CD4-positive, alpha-beta T cell (primary cell): ENCODE results near the gene UCHL5. TPM values are rescaled to one million over a fixed set of nuclear protein-coding genes. Genes with fewer than 3 reads are reported as not detected.

Source experiments
- ATAC-seq: fragments of 200-7000 bp; cut with Tn5 transposase; one replicate; pipeline ENCODE4 v1.10.0; 2022; ENCODE audit warnings: mild to moderate bottlenecking; ENCODE audit not compliant: poor library complexity
- CTCF ChIA-PET: fragments of 350-600 bp; sonication (Branson Sonifier 250); formaldehyde crosslinking; loops from one replicate; lab custom pipeline; 2021; ENCODE audit warnings: antibody characterized with exemption, inconsistent platforms; lab: Charles Lee
- POLR2A ChIA-PET: fragments of 350-600 bp; sonication (Branson Sonifier 250); formaldehyde crosslinking; loops from one replicate; lab custom pipeline; 2021; ENCODE audit warnings: antibody characterized with exemption, inconsistent platforms; lab: Charles Lee
- DNase-seq, 14 experiments: peaks; one replicate each; pipeline ENCODE4 v3.0.0-alpha.2; 2013 to 2020; ENCODE audit warnings: mixed read lengths in 2 of 14
- H3K27ac ChIP-seq, 2 donors: one replicate each; pipeline versions ENCODE4 v1.5.1 to v1.7.0; 2013; ENCODE audit warnings: low read length in 2 of 2, low read depth in 1 of 2, mild to moderate bottlenecking in 1 of 2
- H3K27me3 ChIP-seq, 2 experiments: 1 replicate in 1 of 2; 2 replicates in 1 of 2; pipeline versions ENCODE4 v1.6.1 to v1.7.0; 2013; ENCODE audit warnings: low read length in 2 of 2, control low read depth in 1 of 2, mild to moderate bottlenecking in 1 of 2, moderate library complexity in 1 of 2; ENCODE audit not compliant: insufficient read depth in 2 of 2, control insufficient read depth in 1 of 2
- H3K36me3 ChIP-seq: one replicate; pipeline ENCODE4 v1.6.1; 2013; ENCODE audit warnings: low read length, control low read depth; ENCODE audit not compliant: insufficient read depth
- H3K4me1 ChIP-seq: one replicate; pipeline ENCODE4 v1.6.1; 2013; ENCODE audit warnings: low read length, control low read depth; ENCODE audit not compliant: insufficient read depth
- H3K4me3 ChIP-seq: one replicate; pipeline ENCODE4 v1.5.1; 2013; ENCODE audit warnings: mild to moderate bottlenecking, low read length, moderate library complexity
- H3K9me3 ChIP-seq, 2 experiments: 1 replicate in 1 of 2; 2 replicates in 1 of 2; pipeline versions ENCODE4 v1.6.1 to v1.7.0; 2013; ENCODE audit warnings: low read length in 2 of 2, mild to moderate bottlenecking in 2 of 2, control low read depth in 1 of 2, moderate library complexity in 1 of 2; ENCODE audit not compliant: control insufficient read depth in 1 of 2, insufficient read depth in 1 of 2
- H3K27ac Mint-ChIP-seq: one replicate; pipeline ENCODE4 v1.8.0; 2020; ENCODE audit warnings: mixed read lengths
- H3K27me3 Mint-ChIP-seq: one replicate; pipeline ENCODE4 v1.8.0; 2021; ENCODE audit warnings: mixed read lengths
- H3K36me3 Mint-ChIP-seq: one replicate; pipeline ENCODE4 v1.8.0; 2021; ENCODE audit warnings: low read depth, mixed read lengths
- H3K4me1 Mint-ChIP-seq: one replicate; pipeline ENCODE4 v1.8.0; 2021; ENCODE audit warnings: low read depth, mixed read lengths
- H3K4me3 Mint-ChIP-seq: one replicate; pipeline ENCODE4 v1.8.0; 2020; ENCODE audit warnings: mild to moderate bottlenecking, mixed read lengths
- H3K9me3 Mint-ChIP-seq: one replicate; pipeline ENCODE4 v1.8.0; 2020; ENCODE audit warnings: mixed read lengths
- intact Hi-C, 2 experiments: fragments of 100-400 bp; cut with DNase I in 1 of 2; cut with micrococcal nuclease in 1 of 2; formaldehyde crosslinking; loops; one replicate each; pipeline versions ENCODE4 v1.15.1 to v1.9.0; 2023 to 2025; cut with DNase I, micrococcal nuclease
- total RNA-seq, 174 experiments: library from RNA in 2 of 174; stranded (reverse) in 2 of 174; gene quantifications; one replicate each; pipeline ENCODE4 v1.2.3 and lab custom pipeline; 2021 to 2026
- TF ChIP-seq, protein P1 (sequence below): fragments of 200-600 bp; IDR thresholded peaks from one replicate; pipeline ENCODE4 v1.8.0; 2022; ENCODE audit warnings: antibody characterized with exemption, mild to moderate bottlenecking

Gene UCHL5
- total RNA-seq, 2 experiments from 2014 or later = 16.4 to 19.2 TPM

DNA sequence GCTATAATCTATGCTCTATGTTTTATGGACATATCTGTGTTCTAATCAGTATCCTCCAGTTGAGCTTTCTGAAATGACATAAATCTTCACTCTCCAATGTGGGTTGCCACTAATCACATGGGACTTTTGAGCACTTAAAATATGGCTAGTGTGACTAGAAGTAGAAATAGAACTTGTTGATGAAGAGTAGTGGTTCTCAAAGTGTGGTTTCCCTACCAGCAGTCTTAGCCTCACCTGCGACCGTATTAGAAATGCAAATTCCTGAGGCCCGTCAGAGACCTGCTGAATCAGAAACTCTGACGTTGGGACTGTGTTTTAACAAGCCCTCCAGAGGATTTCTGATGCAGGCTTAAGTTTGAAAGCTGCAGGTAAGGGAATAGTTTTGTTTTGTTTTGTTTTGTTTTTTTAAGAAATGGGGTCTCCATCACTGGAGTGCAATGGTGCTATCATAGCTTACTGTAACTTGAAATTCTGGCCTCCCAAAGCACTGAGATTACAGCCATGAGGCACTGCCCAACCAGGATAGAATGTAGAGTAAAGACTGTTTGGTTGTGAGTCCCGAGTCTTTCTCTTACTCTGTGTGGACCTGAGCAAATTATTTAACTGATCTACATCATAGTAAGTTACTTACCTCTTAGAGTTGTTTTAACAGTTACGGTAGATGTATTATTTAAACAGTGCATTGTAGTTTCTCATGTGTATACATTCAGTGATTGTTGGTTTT is 24.4 kb upstream of the UCHL5 start:
- Histone ChIP-seq H3K4me1 (no peaks in the 10 kb centered on the region), H3K27me3 (no peaks in the 10 kb centered on the region), H3K9me3 (no peaks in the 10 kb centered on the region), H3K36me3 (peaks cover 75% of the 10 kb centered on the region), H3K4me3 (no peak overlapping the region), H3K27ac (no peak overlapping the region)
- H3K27me3 Mint-ChIP-seq = no peaks in the 10 kb centered on the region
- H3K4me3 Mint-ChIP-seq = no peak overlapping the region
- no peak for DNase-seq
- peaks cover 71% of the 10 kb centered on the region for H3K36me3 Mint-ChIP-seq
- POLR2A ChIA-PET = no interaction called here
- H3K27ac Mint-ChIP-seq = no peak overlapping the region
- no peaks in the 10 kb centered on the region for H3K9me3 Mint-ChIP-seq
- H3K4me1 Mint-ChIP-seq = no peaks in the 10 kb centered on the region
- intact Hi-C loops = no loop called here
- ATAC-seq = no peak
- TF ChIP-seq, protein P1, sequence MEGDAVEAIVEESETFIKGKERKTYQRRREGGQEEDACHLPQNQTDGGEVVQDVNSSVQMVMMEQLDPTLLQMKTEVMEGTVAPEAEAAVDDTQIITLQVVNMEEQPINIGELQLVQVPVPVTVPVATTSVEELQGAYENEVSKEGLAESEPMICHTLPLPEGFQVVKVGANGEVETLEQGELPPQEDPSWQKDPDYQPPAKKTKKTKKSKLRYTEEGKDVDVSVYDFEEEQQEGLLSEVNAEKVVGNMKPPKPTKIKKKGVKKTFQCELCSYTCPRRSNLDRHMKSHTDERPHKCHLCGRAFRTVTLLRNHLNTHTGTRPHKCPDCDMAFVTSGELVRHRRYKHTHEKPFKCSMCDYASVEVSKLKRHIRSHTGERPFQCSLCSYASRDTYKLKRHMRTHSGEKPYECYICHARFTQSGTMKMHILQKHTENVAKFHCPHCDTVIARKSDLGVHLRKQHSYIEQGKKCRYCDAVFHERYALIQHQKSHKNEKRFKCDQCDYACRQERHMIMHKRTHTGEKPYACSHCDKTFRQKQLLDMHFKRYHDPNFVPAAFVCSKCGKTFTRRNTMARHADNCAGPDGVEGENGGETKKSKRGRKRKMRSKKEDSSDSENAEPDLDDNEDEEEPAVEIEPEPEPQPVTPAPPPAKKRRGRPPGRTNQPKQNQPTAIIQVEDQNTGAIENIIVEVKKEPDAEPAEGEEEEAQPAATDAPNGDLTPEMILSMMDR = no peak
- CTCF ChIA-PET = interaction anchor here (1.3 kb wide), 1 partner anchor 38 kb away, joined by 4 read pairs; the partner anchor contains the start of gene CDC73

DNA sequence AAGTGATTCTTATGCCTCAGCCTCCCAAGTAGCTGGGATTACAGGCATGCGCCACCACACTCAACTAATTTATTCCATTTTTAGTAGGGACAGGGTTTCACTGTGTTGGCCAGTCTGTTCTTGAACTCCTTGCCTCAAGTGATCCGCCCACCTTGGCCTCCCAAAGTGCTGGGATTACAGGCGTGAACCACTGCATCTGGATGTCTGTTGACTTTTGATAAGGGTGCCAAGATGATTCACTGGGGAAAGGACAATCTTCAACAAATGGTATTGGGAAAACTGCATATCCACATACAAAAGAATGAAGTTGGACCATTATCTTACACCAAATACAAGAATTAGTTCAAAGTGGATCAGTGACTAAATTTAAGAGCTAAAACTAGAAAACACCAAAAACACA is 20.0 kb upstream of the UCHL5 start:
- Histone ChIP-seq H3K27me3 (no peaks in the 10 kb centered on the region), H3K4me1 (no peaks in the 10 kb centered on the region), H3K4me3 (no peak overlapping the region), H3K9me3 (no peaks in the 10 kb centered on the region), H3K36me3 (peaks cover 75% of the 10 kb centered on the region), H3K27ac (no peak overlapping the region)
- no peaks in the 10 kb centered on the region for H3K9me3 Mint-ChIP-seq
- H3K27ac Mint-ChIP-seq = peak overlapping the region; percentile 27
- POLR2A ChIA-PET = no interaction called here
- ATAC-seq (no peak), DNase-seq (no peak)
- peaks cover 79% of the 10 kb centered on the region for H3K36me3 Mint-ChIP-seq
- intact Hi-C loops = no loop called here
- TF ChIP-seq, protein P1 = no peak
- CTCF ChIA-PET = interaction anchor here (1.1 kb wide), 1 partner anchor 43 kb away, joined by 3 read pairs; the partner anchor contains the start of gene CDC73
- H3K4me1 Mint-ChIP-seq = peaks cover 8% of the 10 kb centered on the region
- H3K27me3 Mint-ChIP-seq = no peaks in the 10 kb centered on the region
- no peak overlapping the region for H3K4me3 Mint-ChIP-seq

DNA sequence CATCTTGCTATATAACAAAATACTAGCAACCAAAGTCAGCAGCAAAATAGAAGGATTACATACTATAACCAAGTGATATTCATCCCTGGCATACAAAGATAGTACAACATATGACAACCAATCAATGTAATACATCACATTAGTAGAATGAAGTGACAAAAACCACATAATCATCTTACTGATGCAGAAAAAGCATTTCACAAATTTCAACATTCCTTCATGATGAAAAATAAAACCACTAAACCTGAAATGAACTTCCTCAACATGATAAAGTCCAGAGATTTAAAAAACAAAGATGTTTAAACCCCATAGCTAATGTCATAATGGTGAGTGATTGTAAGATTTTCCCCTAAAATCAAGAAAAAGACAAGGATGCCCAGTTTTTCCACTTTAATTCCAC is 18.8 kb upstream of the UCHL5 start:
- ChIA-PET CTCF (interaction anchor here (0.5 to 1.1 kb wide), 2 partner anchors 44 to 533 kb away, joined by 3 to 5 read pairs; partner anchors contain the start of gene CDC73), POLR2A (no interaction called here)
- intact Hi-C loops = no loop called here
- H3K36me3 Mint-ChIP-seq = peaks cover 72% of the 10 kb centered on the region
- Histone ChIP-seq H3K4me1 (no peaks in the 10 kb centered on the region), H3K36me3 (peaks cover 69% of the 10 kb centered on the region), H3K4me3 (no peak overlapping the region), H3K27me3 (no peaks in the 10 kb centered on the region), H3K9me3 (no peaks in the 10 kb centered on the region), H3K27ac (no peak overlapping the region)
- H3K27me3 Mint-ChIP-seq = no peaks in the 10 kb centered on the region
- no peak for DNase-seq
- no peak overlapping the region for H3K4me3 Mint-ChIP-seq
- H3K27ac Mint-ChIP-seq = no peak overlapping the region
- TF ChIP-seq, protein P1 = no peak
- H3K4me1 Mint-ChIP-seq = peaks cover 8% of the 10 kb centered on the region
- no peaks in the 10 kb centered on the region for H3K9me3 Mint-ChIP-seq
- ATAC-seq = no peak
